GM19193 (cell line): ENCODE data around the gene FARP1.

Experiments
- POLR2A ChIP-seq: IDR thresholded peaks from 4 replicates; pipeline ENCODE4 v1.6.1; 2011; ENCODE audit not compliant: insufficient read depth, insufficient read length; ENCODE audit errors: extremely low read depth

FARP1 gene

GRCh38 chr13:98494769-98495168 is 351.9 kb downstream of the FARP1 start:
- TF ChIP-seq POLR2A: no peak

- TF ChIP-seq POLR2A: no peak
Observed at GRCh38 chr13:98495627-98496478, 353.0 kb downstream of the FARP1 start.

- no peak for TF ChIP-seq POLR2A
Observed at GRCh38 chr13:98496479-98496791, 353.5 kb downstream of the FARP1 start.

GRCh38 chr13:98496966-98497365 is 354.1 kb downstream of the FARP1 start:
- TF ChIP-seq POLR2A: no peak

- no peak for TF ChIP-seq POLR2A
Observed at GRCh38 chr13:98500963-98501421, 358.1 kb downstream of the FARP1 start.

- no peak for TF ChIP-seq POLR2A
Observed at GRCh38 chr13:98503175-98504028, 360.5 kb downstream of the FARP1 start.

- TF ChIP-seq POLR2A: no peak
Observed at GRCh38 chr13:98504029-98504351, 361.1 kb downstream of the FARP1 start.

- TF ChIP-seq POLR2A: no peak
Observed at GRCh38 chr13:98504371-98504963, 361.6 kb downstream of the FARP1 start.
